ENCODE results near the gene TFPT.
"Not testable (repeated sequence)": the region's sequence is repeated elsewhere in the genome, so short reads cannot be mapped to it uniquely, and the experiment has no call there.

DNA sequence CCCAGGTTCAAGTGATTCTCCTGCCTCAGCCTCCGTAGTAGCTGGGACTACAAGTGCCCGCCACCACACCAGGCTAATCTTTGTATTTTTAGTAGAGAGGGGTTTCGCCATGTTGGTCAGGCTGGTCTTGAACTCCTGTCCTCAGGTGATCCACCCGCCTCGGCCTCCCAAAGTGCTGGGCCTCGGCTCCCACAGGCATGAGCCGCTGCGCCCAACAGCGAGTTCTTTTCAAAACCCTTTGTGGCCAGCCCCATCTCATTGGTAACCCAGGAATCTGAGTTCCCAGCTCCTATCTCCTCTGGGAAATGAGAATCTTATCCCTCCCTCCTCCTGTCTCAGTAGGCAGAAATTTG, 15.6 kb downstream of the TFPT start:
- TF ChIP-seq FOXA1 (IDR thresholded peaks at IDR 0.05); SP1 (IDR thresholded peaks at IDR 0.05); ARNT (IDR thresholded peaks at IDR 0.05); BHLHE40 (IDR thresholded peaks at IDR 0.05; ENCODE audit: borderline replicate concordance); SUZ12 (IDR thresholded peaks at IDR 0.05); FOXM1 (IDR thresholded peaks at IDR 0.05; ENCODE audit: borderline replicate concordance); ELF4 (IDR thresholded peaks at IDR 0.05); HDGF (IDR thresholded peaks at IDR 0.05; ENCODE audit: borderline replicate concordance); CTBP1 (IDR thresholded peaks at IDR 0.05; ENCODE audit: borderline replicate concordance); NFRKB (IDR thresholded peaks at IDR 0.05); ZNF384 (IDR thresholded peaks at IDR 0.05); FOXK2 (IDR thresholded peaks at IDR 0.05): not testable (repeated sequence)
